IMR-90 (cell line): ENCODE results near the gene GALNT17. TPM values are rescaled to one million over a fixed set of nuclear protein-coding genes. Genes with fewer than 3 reads are reported as not detected.

Experiments used
- ATAC-seq: fragments of 200-7000 bp; cut with Tn5 transposase; 2 replicates; pipeline ENCODE4 v1.9.1; 2020; ENCODE audit warnings: low read depth, mild to moderate bottlenecking, moderate library complexity
- BruUV-seq: library from RNA; stranded (reverse); fragments of 400-500 nt; replicated peaks from 2 replicates; lab custom pipeline; 2021; lab: Mats Ljungman, UMichigan
- CTCF ChIA-PET: fragments of 300-600 bp; formaldehyde crosslinking; extraction: SDS; loops from one replicate; lab custom pipeline; 2021; ENCODE audit warnings: antibody characterized with exemption; lab: Yijun Ruan, JAX
- POLR2A ChIA-PET: fragments of 300-600 bp; sonication (Branson Sonifier 250); formaldehyde crosslinking; loops from one replicate; lab custom pipeline; 2022; ENCODE audit warnings: antibody characterized with exemption; ENCODE audit not compliant: unreplicated experiment; lab: Charles Lee
- DNase-seq: peaks from one replicate; pipeline ENCODE4 v3.0.0; 2013
- H2AFZ ChIP-seq: replicated peaks from 2 replicates; pipeline ENCODE3; 2013; ENCODE audit warnings: low read length, mild to moderate bottlenecking; ENCODE audit not compliant: poor library complexity
- H2AK5ac ChIP-seq: 2 replicates; pipeline ENCODE4 v1.6.1; 2013; ENCODE audit warnings: low read depth, low read length, inconsistent platforms
- H2AK9ac ChIP-seq: replicated peaks from 2 replicates; pipeline ENCODE3; 2013; ENCODE audit warnings: mild to moderate bottlenecking, low read depth, low read length, moderate library complexity; ENCODE audit not compliant: poor library complexity
- H2BK120ac ChIP-seq: 2 replicates; pipeline ENCODE4 v1.6.1; 2013; ENCODE audit warnings: low read depth, low read length, inconsistent platforms
- H2BK15ac ChIP-seq: 3 replicates; pipeline ENCODE4 v1.6.1; 2013; ENCODE audit warnings: low read depth, low read length, inconsistent platforms
- H2BK20ac ChIP-seq: 2 replicates; pipeline ENCODE4 v1.6.1; 2013; ENCODE audit warnings: low read depth, mild to moderate bottlenecking, inconsistent platforms, low read length, moderate library complexity
- H2BK5ac ChIP-seq: 2 replicates; pipeline ENCODE4 v1.6.1; 2013; ENCODE audit warnings: mild to moderate bottlenecking, low read depth, low read length, inconsistent platforms; ENCODE audit not compliant: poor library complexity, severe bottlenecking
- H3K14ac ChIP-seq: replicated peaks from 2 replicates; pipeline ENCODE4 v1.6.1; 2013; ENCODE audit warnings: low read depth, low read length, inconsistent platforms
- H3K18ac ChIP-seq: 2 replicates; pipeline ENCODE4 v1.6.1; 2013; ENCODE audit warnings: low read depth, low read length, control low read depth
- H3K23ac ChIP-seq: 2 replicates; pipeline ENCODE4 v1.6.1; 2013; ENCODE audit warnings: low read depth, low read length, inconsistent platforms
- H3K27ac ChIP-seq: 2 replicates; pipeline ENCODE4 v1.5.1; 2013; ENCODE audit warnings: mild to moderate bottlenecking, control low read depth, low read length; ENCODE audit not compliant: insufficient read depth
- H3K27me3 ChIP-seq: 2 replicates; pipeline ENCODE4 v1.6.1; 2013; ENCODE audit warnings: low read length; ENCODE audit not compliant: control insufficient read depth, insufficient read depth
- H3K36me3 ChIP-seq: 2 replicates; pipeline ENCODE4 v1.6.1; 2013; ENCODE audit warnings: low read length, mixed read lengths; ENCODE audit not compliant: control insufficient read depth, insufficient read depth
- H3K4ac ChIP-seq: 2 replicates; pipeline ENCODE4 v1.6.1; 2013; ENCODE audit warnings: low read depth, low read length, inconsistent platforms
- H3K4me1 ChIP-seq: 2 replicates; pipeline ENCODE4 v1.6.1; 2013; ENCODE audit warnings: low read length, mixed read lengths; ENCODE audit not compliant: control insufficient read depth, insufficient read depth
- H3K4me2 ChIP-seq: 2 replicates; pipeline ENCODE4 v1.6.1; 2013; ENCODE audit warnings: low read depth, mild to moderate bottlenecking, control low read depth, low read length, moderate library complexity
- H3K4me3 ChIP-seq: 2 replicates; pipeline ENCODE4 v1.5.1; 2013; ENCODE audit warnings: low read depth, mild to moderate bottlenecking, control low read depth, low read length, moderate library complexity; ENCODE audit not compliant: insufficient read depth
- H3K56ac ChIP-seq: 2 replicates; pipeline ENCODE4 v1.6.1; 2013; ENCODE audit warnings: low read length, inconsistent platforms; ENCODE audit not compliant: insufficient read depth; ENCODE audit errors: extremely low read depth
- H3K79me1 ChIP-seq, 2 experiments: 2 replicates each; pipeline ENCODE4 v1.6.1; 2013; ENCODE audit warnings: low read length in 2 of 2, inconsistent platforms in 1 of 2, low read depth in 1 of 2
- H3K9ac ChIP-seq: 2 replicates; pipeline ENCODE4 v1.6.1; 2013; ENCODE audit warnings: low read depth, low read length, control low read depth
- H3K9me1 ChIP-seq: 2 replicates; pipeline ENCODE4 v1.6.1; 2013; ENCODE audit warnings: low read length, inconsistent platforms; ENCODE audit not compliant: insufficient read depth
- H3K9me3 ChIP-seq: 2 replicates; pipeline ENCODE4 v1.6.1; 2013; ENCODE audit warnings: low read length; ENCODE audit not compliant: control insufficient read depth, insufficient read depth
- H4K20me1 ChIP-seq: 2 replicates; pipeline ENCODE4 v1.6.1; 2013; ENCODE audit warnings: low read length, inconsistent platforms; ENCODE audit not compliant: insufficient read depth
- H4K5ac ChIP-seq: 2 replicates; pipeline ENCODE4 v1.6.1; 2013; ENCODE audit warnings: mild to moderate bottlenecking, low read depth, low read length, control low read depth
- H4K8ac ChIP-seq, 2 experiments: 2 replicates each; pipeline ENCODE4 v1.6.1; 2013; ENCODE audit warnings: low read depth in 2 of 2, low read length in 2 of 2, control low read depth in 1 of 2, inconsistent platforms in 1 of 2
- H4K91ac ChIP-seq: 2 replicates; pipeline ENCODE4 v1.6.1; 2013; ENCODE audit warnings: low read depth, low read length, inconsistent platforms; ENCODE audit not compliant: insufficient read depth
- BHLHE40 ChIP-seq: fragments of 150-350 bp; IDR thresholded peaks from 2 replicates; pipeline ENCODE4 v1.6.1; 2016; ENCODE audit warnings: mild to moderate bottlenecking, low read depth, low read length
- CEBPB ChIP-seq: IDR thresholded peaks from 2 replicates; pipeline ENCODE4 v1.6.1; 2012; ENCODE audit warnings: low read depth, low read length, improper control_type of control experiment
- CHD1 ChIP-seq: IDR thresholded peaks from 2 replicates; pipeline ENCODE4 v1.6.1; 2012; ENCODE audit warnings: low read depth, low read length, improper control_type of control experiment
- FOS ChIP-seq: fragments of 150-350 bp; IDR thresholded peaks from 2 replicates; pipeline ENCODE4 v1.6.1; 2016; ENCODE audit warnings: low read depth, low read length
- MAFK ChIP-seq: IDR thresholded peaks from 2 replicates; pipeline ENCODE4 v1.6.1; 2012; ENCODE audit warnings: low read depth, low read length, improper control_type of control experiment
- MAZ ChIP-seq: IDR thresholded peaks from 2 replicates; pipeline ENCODE4 v1.6.1; 2012; ENCODE audit warnings: low read depth, mild to moderate bottlenecking, low read length, improper control_type of control experiment, moderate library complexity, borderline replicate concordance
- MXI1 ChIP-seq: IDR thresholded peaks from 2 replicates; pipeline ENCODE4 v1.6.1; 2012; ENCODE audit warnings: low read depth, mild to moderate bottlenecking, low read length, moderate library complexity, borderline replicate concordance
- NFE2L2 ChIP-seq: fragments of 150-350 bp; IDR thresholded peaks from 2 replicates; pipeline ENCODE4 v1.6.1; 2016; ENCODE audit warnings: low read depth, mild to moderate bottlenecking, low read length
- POLR2A ChIP-seq: IDR thresholded peaks from 2 replicates; pipeline ENCODE4 v1.6.1; 2012; ENCODE audit warnings: mild to moderate bottlenecking, low read depth, low read length
- RAD21 ChIP-seq: IDR thresholded peaks from 2 replicates; pipeline ENCODE4 v1.6.1; 2012; ENCODE audit warnings: low read length, improper control_type of control experiment
- RCOR1 ChIP-seq: IDR thresholded peaks from 2 replicates; pipeline ENCODE4 v1.6.1; 2012; ENCODE audit warnings: mild to moderate bottlenecking, low read length, improper control_type of control experiment; ENCODE audit not compliant: insufficient replicate concordance
- RFX5 ChIP-seq: IDR thresholded peaks from 2 replicates; pipeline ENCODE4 v1.8.0; 2012; ENCODE audit warnings: low read depth, mild to moderate bottlenecking, low read length, moderate library complexity
- USF2 ChIP-seq: fragments of 150-350 bp; IDR thresholded peaks from 2 replicates; pipeline ENCODE4 v1.6.1; 2017; ENCODE audit warnings: mild to moderate bottlenecking, antibody characterized with exemption, low read length, low read depth
- WGBS, 2 experiments: methylation state at CpG; one replicate each; pipeline versions ENCODE4 v1.1.5 to v1.1.7; 2013; ENCODE audit warnings: missing lambda C conversion rate in 2 of 2; ENCODE audit not compliant: insufficient read length in 1 of 2; ENCODE audit errors: extremely low coverage in 2 of 2; 5-methylcytosine and 5-hydroxymethylcytosine counted together
- dilution Hi-C: fragments of 300-500 bp; cut with HindIII; formaldehyde crosslinking; loops from one replicate; pipeline ENCODE4 v1.14.3; 2018; ENCODE audit warnings: low sequenced_read_pairs; ENCODE audit not compliant: unreplicated experiment
- in situ Hi-C: fragments of 300-500 bp; cut with MboI; formaldehyde crosslinking; loops from 3 replicates; pipeline ENCODE4 v1.14.3; 2019; ENCODE audit warnings: low sequenced_read_pairs, inconsistent platforms, mixed read lengths
- intact Hi-C: fragments of 100-400 bp; cut with micrococcal nuclease; formaldehyde crosslinking; loops from 2 replicates; pipeline ENCODE4 v1.10.0; 2022
- polyA plus RNA-seq, 3 experiments: library from polyadenylated mRNA; depleted of rRNA; stranded (reverse); fragments of >200 nt; gene quantifications; 2 replicates each; pipeline ENCODE4 v1.2.3, GENCODE V29; 2012; ENCODE audit warnings: low replicate concordance in 1 of 3
- total RNA-seq: library from RNA; depleted of rRNA; stranded (reverse); fragments of >200 nt; gene quantifications from 2 replicates; pipeline ENCODE4 v1.2.3, GENCODE V29; 2012

Gene GALNT17
- total and polyA plus RNA-seq, 2 of the 4 experiments (the other 2 are of a cell fraction), result not detected

- Histone ChIP-seq H4K20me1 (no peaks in the 10 kb centered on the region), H2BK120ac (no peak overlapping the region), H3K23ac (no peak overlapping the region), H4K91ac (no peak overlapping the region), H3K4ac (no peak overlapping the region), H3K9me3 (peaks cover 8% of the 10 kb centered on the region), H2BK20ac (no peak overlapping the region), H2AK5ac (no peak overlapping the region), H2AK9ac (no peak overlapping the region), H3K4me1 (no peaks in the 10 kb centered on the region), H3K18ac (no peak overlapping the region), H3K36me3 (no peaks in the 10 kb centered on the region), H4K5ac (no peak overlapping the region), H3K56ac (no peak overlapping the region), H3K27me3 (no peaks in the 10 kb centered on the region), H3K79me1 (no peaks in the 10 kb centered on the region), H3K4me3 (no peak overlapping the region), H2BK15ac (no peak overlapping the region), H4K8ac (no peak overlapping the region), H3K4me2 (no peak overlapping the region), H3K9me1 (no peaks in the 10 kb centered on the region), H2BK5ac (no peak overlapping the region), H2AFZ (no peak overlapping the region), H3K14ac (no peak overlapping the region), H3K27ac (no peak overlapping the region), H3K9ac (no peak overlapping the region)
- WGBS, 2 experiments, result 80% methylated on average over 3 of the region's 9 CpGs; no CpG with 5 or more reads in 1 of the 2 experiments
- no peak for TF ChIP-seq RFX5
- TF ChIP-seq USF2, result no peak
- TF ChIP-seq RAD21, result no peak
- TF ChIP-seq CHD1, result no peak
- TF ChIP-seq BHLHE40, result no peak
- TF ChIP-seq FOS, result no peak
- no peak for TF ChIP-seq POLR2A
- TF ChIP-seq MAZ, result no peak
- no peak for TF ChIP-seq MAFK
- TF ChIP-seq MXI1, result no peak
- no peak for TF ChIP-seq NFE2L2
- TF ChIP-seq RCOR1, result no peak
- no peak for TF ChIP-seq CEBPB
- no TSS peak for BruUV-seq
- CTCF ChIA-PET, result no interaction called here
- dilution Hi-C loops, result no loop called here
- in situ Hi-C loops, result no loop called here
- ATAC-seq (no peak), DNase-seq (no peak)
- intact Hi-C loops, result no loop called here
- POLR2A ChIA-PET, result no interaction called here
Observed at GRCh38 chr7:71604818-71605414, 473.0 kb downstream of the GALNT17 start.
